ENCODE data around the gene CEP43. TPM values are rescaled to one million over a fixed set of nuclear protein-coding genes. Genes with fewer than 3 reads are reported as not detected.

CEP43 gene
- total RNA-seq, 2 donors from 2014 or later = 7.7 to 8.5 TPM

GRCh38 chr6:167013946-167014345 is 14.7 kb downstream of the CEP43 start:
- no peak for ATAC-seq (ENCODE audit: insufficient number of reproducible peaks, low FRiP score, low read depth)
- TF ChIP-seq CTCF (IDR thresholded peaks at IDR 0.05) = no peak
- H3K9me3 ChIP-seq = no peaks in the 10 kb centered on the region
- no peak overlapping the region for H3K4me3 ChIP-seq
- no peaks in the 10 kb centered on the region for H3K36me3 ChIP-seq
- H3K27me3 ChIP-seq (replicated peaks; ENCODE audit: insufficient read depth) = no peaks in the 10 kb centered on the region
- H3K4me1 ChIP-seq (ENCODE audit: control insufficient read depth in 1 of 2, low read depth in 2 of 2) = no peaks in the 10 kb centered on the region
- no peak for DNase-seq (ENCODE audit: low spot score)
- H3K27ac ChIP-seq = no peak overlapping the region

- Histone ChIP-seq H3K4me3 (no peak overlapping the region), H3K9me3 (no peaks in the 10 kb centered on the region), H3K4me1 (ENCODE audit: control insufficient read depth in 1 of 2, low read depth in 2 of 2) (no peaks in the 10 kb centered on the region), H3K27me3 (replicated peaks; ENCODE audit: insufficient read depth) (no peaks in the 10 kb centered on the region), H3K36me3 (no peaks in the 10 kb centered on the region), H3K27ac (no peak overlapping the region)
- DNase-seq (ENCODE audit: low spot score) = no peak
- ATAC-seq (ENCODE audit: insufficient number of reproducible peaks, low FRiP score, low read depth) = no peak
- TF ChIP-seq CTCF (IDR thresholded peaks at IDR 0.05) = no peak
Observed at GRCh38 chr6:167015302-167015701, 16.1 kb downstream of the CEP43 start.

- no peak overlapping the region for H3K27ac ChIP-seq
- ATAC-seq (ENCODE audit: insufficient number of reproducible peaks, low FRiP score, low read depth) = no peak
- no peak for TF ChIP-seq CTCF (IDR thresholded peaks at IDR 0.05)
- H3K36me3 ChIP-seq = peaks cover under 1% of the 10 kb centered on the region
- no peaks in the 10 kb centered on the region for H3K27me3 ChIP-seq (replicated peaks; ENCODE audit: insufficient read depth)
- no peaks in the 10 kb centered on the region for H3K9me3 ChIP-seq
- DNase-seq (ENCODE audit: low spot score) = no peak
- no peak overlapping the region for H3K4me3 ChIP-seq
- no peaks in the 10 kb centered on the region for H3K4me1 ChIP-seq (ENCODE audit: control insufficient read depth in 1 of 2, low read depth in 2 of 2)
Observed at GRCh38 chr6:167020206-167020605, 21.0 kb downstream of the CEP43 start.

GRCh38 chr6:167027308-167027707 is 28.1 kb downstream of the CEP43 start:
- TF ChIP-seq CTCF (IDR thresholded peaks at IDR 0.05) = no peak
- Histone ChIP-seq H3K27ac (no peak overlapping the region), H3K4me3 (no peak overlapping the region), H3K27me3 (replicated peaks; ENCODE audit: insufficient read depth) (no peaks in the 10 kb centered on the region), H3K9me3 (no peaks in the 10 kb centered on the region), H3K36me3 (peaks cover 28% of the 10 kb centered on the region), H3K4me1 (ENCODE audit: control insufficient read depth in 1 of 2, low read depth in 2 of 2) (no peaks in the 10 kb centered on the region)
- DNase-seq (ENCODE audit: low spot score) (no peak), ATAC-seq (ENCODE audit: insufficient number of reproducible peaks, low FRiP score, low read depth) (no peak)

- TF ChIP-seq CTCF (IDR thresholded peaks at IDR 0.05) = no peak
- Histone ChIP-seq H3K27ac (no peak overlapping the region), H3K27me3 (replicated peaks; ENCODE audit: insufficient read depth) (no peaks in the 10 kb centered on the region), H3K9me3 (no peaks in the 10 kb centered on the region), H3K4me3 (no peak overlapping the region), H3K4me1 (ENCODE audit: control insufficient read depth in 1 of 2, low read depth in 2 of 2) (no peaks in the 10 kb centered on the region), H3K36me3 (peaks cover 28% of the 10 kb centered on the region)
- ATAC-seq (ENCODE audit: insufficient number of reproducible peaks, low FRiP score, low read depth) (no peak), DNase-seq (ENCODE audit: low spot score) (no peak)
Observed at GRCh38 chr6:167027772-167028171, 28.6 kb downstream of the CEP43 start.

Data from thoracic aorta (tissue), 2 donors.